ENCODE measurements around the gene ZIC1. TPM values are rescaled to one million over a fixed set of nuclear protein-coding genes. Genes with fewer than 3 reads are reported as not detected.

ZIC1 gene
- total RNA-seq, 1 donor from 2014 or later, result not detected

DNA sequence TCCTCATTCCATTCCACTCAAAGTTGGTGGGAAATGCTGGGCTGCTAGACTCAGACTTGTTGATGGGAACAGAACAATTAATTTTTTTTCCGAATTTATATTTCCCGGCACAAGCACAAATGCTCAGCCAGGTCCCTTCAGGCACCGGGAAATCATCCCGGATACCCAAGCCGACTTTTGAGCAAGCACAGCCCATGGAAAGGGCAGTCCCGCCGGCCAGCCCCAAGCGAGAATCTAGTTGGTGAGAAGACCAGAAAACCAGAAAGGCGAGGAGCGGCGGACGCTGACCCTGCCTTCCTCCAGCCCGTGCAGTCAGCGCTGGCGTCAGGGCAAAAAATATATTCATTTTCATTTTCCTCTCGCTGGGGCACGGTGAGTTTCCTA, 2.1 kb upstream of the ZIC1 start:
- H3K36me3 Mint-ChIP-seq (ENCODE audit: unreplicated experiment), result no peaks in the 10 kb centered on the region
- peaks cover 29% of the 10 kb centered on the region for H3K9me3 Mint-ChIP-seq (ENCODE audit: unreplicated experiment)
- H3K27me3 Mint-ChIP-seq (ENCODE audit: unreplicated experiment), result peaks cover 58% of the 10 kb centered on the region
- H3K27ac Mint-ChIP-seq (ENCODE audit: unreplicated experiment), result no peak overlapping the region
- TF ChIP-seq, protein P1, sequence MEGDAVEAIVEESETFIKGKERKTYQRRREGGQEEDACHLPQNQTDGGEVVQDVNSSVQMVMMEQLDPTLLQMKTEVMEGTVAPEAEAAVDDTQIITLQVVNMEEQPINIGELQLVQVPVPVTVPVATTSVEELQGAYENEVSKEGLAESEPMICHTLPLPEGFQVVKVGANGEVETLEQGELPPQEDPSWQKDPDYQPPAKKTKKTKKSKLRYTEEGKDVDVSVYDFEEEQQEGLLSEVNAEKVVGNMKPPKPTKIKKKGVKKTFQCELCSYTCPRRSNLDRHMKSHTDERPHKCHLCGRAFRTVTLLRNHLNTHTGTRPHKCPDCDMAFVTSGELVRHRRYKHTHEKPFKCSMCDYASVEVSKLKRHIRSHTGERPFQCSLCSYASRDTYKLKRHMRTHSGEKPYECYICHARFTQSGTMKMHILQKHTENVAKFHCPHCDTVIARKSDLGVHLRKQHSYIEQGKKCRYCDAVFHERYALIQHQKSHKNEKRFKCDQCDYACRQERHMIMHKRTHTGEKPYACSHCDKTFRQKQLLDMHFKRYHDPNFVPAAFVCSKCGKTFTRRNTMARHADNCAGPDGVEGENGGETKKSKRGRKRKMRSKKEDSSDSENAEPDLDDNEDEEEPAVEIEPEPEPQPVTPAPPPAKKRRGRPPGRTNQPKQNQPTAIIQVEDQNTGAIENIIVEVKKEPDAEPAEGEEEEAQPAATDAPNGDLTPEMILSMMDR (IDR thresholded peaks at IDR 0.05; ENCODE audit: partially characterized antibody, unreplicated experiment), result no peak
- H3K4me1 Mint-ChIP-seq (ENCODE audit: low read depth, unreplicated experiment), result peaks cover 11% of the 10 kb centered on the region
- DNase-seq, result no peak
- no peak overlapping the region for H3K4me3 Mint-ChIP-seq (ENCODE audit: unreplicated experiment)

DNA sequence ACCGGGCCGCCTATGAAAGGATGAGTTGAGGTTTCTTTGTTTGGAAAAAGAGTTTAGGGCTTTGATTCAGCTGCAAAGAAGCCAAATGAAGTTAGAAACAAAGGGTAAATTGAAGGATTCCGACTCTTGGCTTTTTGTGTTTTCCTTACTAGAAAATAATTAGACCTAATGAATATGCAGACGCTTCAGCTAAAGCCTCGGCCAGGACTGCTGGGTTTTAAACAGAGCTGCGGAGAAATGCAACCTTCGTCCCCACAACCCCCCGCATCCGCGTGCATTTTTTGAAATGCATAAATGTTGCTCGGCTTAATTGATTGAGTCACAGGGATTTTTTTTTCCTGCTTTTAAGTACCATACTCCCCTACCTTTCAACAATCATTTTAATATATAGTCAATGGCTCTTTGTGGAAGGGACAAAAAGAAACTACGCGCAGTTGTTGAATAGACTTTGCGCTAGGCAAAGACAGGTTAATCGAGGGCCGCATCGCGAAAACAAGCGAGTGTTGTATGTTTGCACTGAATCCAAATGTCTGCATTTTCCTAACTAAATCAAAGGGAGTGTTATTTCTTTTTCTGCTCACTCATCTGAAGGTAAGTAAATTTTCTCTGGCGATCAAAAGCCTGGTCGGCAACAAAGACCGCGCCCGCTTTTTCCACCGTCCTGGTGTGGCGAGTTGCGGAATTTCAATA, 1.5 kb upstream of the ZIC1 start:
- DNase-seq, result no peak
- peak overlapping the region; percentile 44 for H3K4me3 Mint-ChIP-seq (ENCODE audit: unreplicated experiment)
- peaks cover 59% of the 10 kb centered on the region for H3K27me3 Mint-ChIP-seq (ENCODE audit: unreplicated experiment)
- H3K36me3 Mint-ChIP-seq (ENCODE audit: unreplicated experiment), result no peaks in the 10 kb centered on the region
- H3K9me3 Mint-ChIP-seq (ENCODE audit: unreplicated experiment), result peaks cover 32% of the 10 kb centered on the region
- TF ChIP-seq, protein P1 (IDR thresholded peaks at IDR 0.05; ENCODE audit: partially characterized antibody, unreplicated experiment), result no peak
- peak overlapping the region; percentile 38 for H3K27ac Mint-ChIP-seq (ENCODE audit: unreplicated experiment)
- H3K4me1 Mint-ChIP-seq (ENCODE audit: low read depth, unreplicated experiment), result peaks cover 11% of the 10 kb centered on the region

DNA sequence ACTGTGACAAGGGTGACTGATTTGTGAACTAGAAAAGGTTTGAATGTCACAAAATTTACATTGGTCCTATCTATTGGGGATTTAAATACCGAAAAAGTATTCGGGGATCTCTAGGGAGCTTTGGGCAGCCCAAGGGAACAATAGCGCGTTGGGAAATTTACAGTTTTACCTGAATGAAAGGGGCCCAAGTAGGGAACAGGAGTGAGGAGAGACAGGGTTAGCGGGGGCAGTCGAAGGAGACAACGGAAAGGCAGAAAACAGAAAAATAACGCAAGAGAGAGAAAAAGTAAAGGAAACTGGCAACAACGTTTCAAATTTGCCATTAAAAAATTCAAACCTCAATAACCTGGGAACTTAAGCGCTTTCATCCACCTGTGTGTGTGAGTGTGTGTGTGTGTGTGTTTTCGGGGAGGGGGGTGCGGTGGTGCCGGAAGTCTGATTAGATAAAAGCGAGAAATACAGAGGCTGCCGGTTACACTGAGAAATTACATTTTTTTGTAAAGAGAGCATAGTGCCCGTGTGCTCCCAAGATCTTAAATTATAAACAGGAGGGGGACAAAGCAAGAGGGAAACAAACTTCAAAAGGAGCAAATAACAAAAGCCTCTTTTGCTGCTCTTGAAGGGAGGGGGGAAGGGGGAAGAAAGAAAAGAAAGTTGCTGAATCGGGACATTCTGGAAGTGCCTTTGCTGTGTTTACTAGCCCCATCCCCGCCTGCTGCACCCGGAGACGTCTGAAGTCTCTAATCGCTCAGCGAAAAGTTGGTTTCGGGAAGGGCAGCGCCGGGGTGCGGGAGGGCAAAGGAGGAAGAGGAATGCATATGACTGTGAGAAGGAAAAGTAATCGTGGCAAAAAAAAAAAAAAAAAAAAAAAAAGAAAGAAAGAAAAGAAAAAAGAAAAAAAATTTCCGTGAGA, 721 bp upstream of the ZIC1 start:
- DNase-seq, result no peak
- peaks cover 35% of the 10 kb centered on the region for H3K9me3 Mint-ChIP-seq (ENCODE audit: unreplicated experiment)
- H3K27ac Mint-ChIP-seq (ENCODE audit: unreplicated experiment), result no peak overlapping the region
- no peaks in the 10 kb centered on the region for H3K36me3 Mint-ChIP-seq (ENCODE audit: unreplicated experiment)
- peak overlapping the region; percentile 64 for H3K4me3 Mint-ChIP-seq (ENCODE audit: unreplicated experiment)
- peaks cover 11% of the 10 kb centered on the region for H3K4me1 Mint-ChIP-seq (ENCODE audit: low read depth, unreplicated experiment)
- peaks cover 62% of the 10 kb centered on the region for H3K27me3 Mint-ChIP-seq (ENCODE audit: unreplicated experiment)
- TF ChIP-seq, protein P1 (IDR thresholded peaks at IDR 0.05; ENCODE audit: partially characterized antibody, unreplicated experiment), result no peak

DNA sequence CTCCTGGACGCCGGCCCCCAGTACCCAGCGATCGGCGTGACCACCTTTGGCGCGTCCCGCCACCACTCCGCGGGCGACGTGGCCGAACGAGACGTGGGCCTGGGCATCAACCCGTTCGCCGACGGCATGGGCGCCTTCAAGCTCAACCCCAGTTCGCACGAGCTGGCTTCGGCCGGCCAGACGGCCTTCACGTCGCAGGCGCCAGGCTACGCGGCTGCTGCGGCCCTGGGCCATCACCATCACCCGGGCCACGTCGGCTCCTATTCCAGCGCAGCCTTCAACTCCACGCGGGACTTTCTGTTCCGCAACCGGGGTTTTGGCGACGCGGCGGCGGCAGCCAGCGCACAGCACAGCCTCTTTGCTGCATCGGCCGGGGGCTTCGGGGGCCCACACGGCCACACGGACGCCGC, 956 bp downstream of the ZIC1 start:
- Mint-ChIP-seq H3K27ac (ENCODE audit: unreplicated experiment) (no peak overlapping the region), H3K4me1 (ENCODE audit: low read depth, unreplicated experiment) (peaks cover 11% of the 10 kb centered on the region), H3K4me3 (ENCODE audit: unreplicated experiment) (no peak overlapping the region), H3K9me3 (ENCODE audit: unreplicated experiment) (peaks cover 37% of the 10 kb centered on the region), H3K27me3 (ENCODE audit: unreplicated experiment) (peaks cover 67% of the 10 kb centered on the region), H3K36me3 (ENCODE audit: unreplicated experiment) (no peaks in the 10 kb centered on the region)
- TF ChIP-seq, protein P1 (IDR thresholded peaks at IDR 0.05; ENCODE audit: partially characterized antibody, unreplicated experiment), result no peak
- DNase-seq, result no peak

Data from glutamatergic neuron (in vitro differentiated cells).